ENCODE data around the gene BICDL1.
A peak's percentile ranks its signal among the peaks of the same experiment; 100 is the strongest.

BICDL1 gene

GRCh38 chr12:120085920-120086645 is 97.0 kb downstream of the BICDL1 start:
- DNase-seq, result no peak

GRCh38 chr12:120086801-120087621 is 98.0 kb downstream of the BICDL1 start:
- DNase-seq, result peak; percentile 99

GRCh38 chr12:120089105-120089504 is 100.1 kb downstream of the BICDL1 start:
- DNase-seq, result no peak

GRCh38 chr12:120089796-120090195 is 100.8 kb downstream of the BICDL1 start:
- DNase-seq, result no peak

- DNase-seq, result no peak
Observed at GRCh38 chr12:120090206-120090605, 101.2 kb downstream of the BICDL1 start.

GRCh38 chr12:120090626-120091295 is 101.7 kb downstream of the BICDL1 start:
- no peak for DNase-seq

GRCh38 chr12:120091371-120092090 is 102.5 kb downstream of the BICDL1 start:
- no peak for DNase-seq

- no peak for DNase-seq
Observed at GRCh38 chr12:120092551-120093335, 103.7 kb downstream of the BICDL1 start.

- no peak for DNase-seq
Observed at GRCh38 chr12:120093336-120093591, 104.2 kb downstream of the BICDL1 start.

- DNase-seq, result no peak
Observed at GRCh38 chr12:120093592-120094355, 104.7 kb downstream of the BICDL1 start.

GRCh38 chr12:120094485-120094884 is 105.4 kb downstream of the BICDL1 start:
- no peak for DNase-seq

GRCh38 chr12:120095331-120095730 is 106.3 kb downstream of the BICDL1 start:
- no peak for DNase-seq

- DNase-seq, result no peak
Observed at GRCh38 chr12:120095736-120096135, 106.7 kb downstream of the BICDL1 start.

GRCh38 chr12:120096671-120097202 is 107.7 kb downstream of the BICDL1 start:
- DNase-seq, result no peak

- no peak for DNase-seq
Observed at GRCh38 chr12:120098756-120099470, 109.9 kb downstream of the BICDL1 start.

- no peak for DNase-seq
Observed at GRCh38 chr12:120099738-120100137, 110.7 kb downstream of the BICDL1 start.

GRCh38 chr12:120100630-120101029 is 111.6 kb downstream of the BICDL1 start:
- no peak for DNase-seq

GRCh38 chr12:120101182-120101581 is 112.1 kb downstream of the BICDL1 start:
- DNase-seq, result no peak

- no peak for DNase-seq
Observed at GRCh38 chr12:120101617-120102016, 112.6 kb downstream of the BICDL1 start.

GRCh38 chr12:120102189-120103043 is 113.4 kb downstream of the BICDL1 start:
- DNase-seq, result no peak
